ENCODE data around the gene FAM83E. TPM values are rescaled to one million over a fixed set of nuclear protein-coding genes. Genes with fewer than 3 reads are reported as not detected.

The FAM83E gene
- polyA plus RNA-seq, 3 donors, result not detected

DNA sequence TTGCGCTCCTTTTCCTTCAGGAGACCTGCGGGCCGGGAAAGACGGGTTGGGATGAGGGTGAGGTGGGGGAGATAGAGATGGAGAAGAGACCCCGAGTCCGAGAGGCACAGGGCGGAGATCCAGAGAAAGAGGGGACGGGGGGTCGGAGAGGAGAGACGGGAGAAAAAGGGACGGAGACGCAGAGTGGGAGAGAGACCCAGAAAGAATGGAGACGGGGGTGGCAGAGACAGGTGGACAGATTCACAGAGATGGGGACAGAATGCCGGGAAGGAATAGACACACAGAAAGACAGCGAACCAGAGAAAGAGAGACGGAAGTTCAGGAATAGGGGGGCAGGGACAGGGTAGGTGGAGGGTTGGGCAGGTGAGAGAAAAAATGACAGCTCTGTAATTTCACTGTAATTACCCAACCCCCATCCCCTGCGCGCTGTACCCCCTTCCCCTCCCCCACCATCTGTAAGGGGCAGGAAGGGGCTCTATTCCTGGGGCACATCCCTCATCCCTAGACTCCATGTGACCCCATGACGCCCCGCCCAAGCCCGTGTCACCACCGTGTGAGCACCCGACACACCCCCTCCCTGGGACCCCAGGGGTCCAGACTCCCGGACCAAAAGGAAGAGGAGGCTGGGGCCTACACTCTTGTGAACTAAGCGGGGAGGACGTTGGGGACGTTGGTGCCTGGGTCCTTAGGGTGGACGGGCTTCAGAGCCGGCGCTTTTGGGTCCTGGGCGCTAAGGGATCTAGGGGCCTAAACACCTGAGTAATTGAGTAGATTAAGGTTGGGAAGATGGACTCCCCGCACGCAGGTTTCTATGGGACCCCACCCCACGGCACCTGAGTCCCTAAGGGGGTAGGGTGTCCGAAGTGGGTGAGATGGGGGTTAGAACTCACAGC lies 21.3 kb upstream of the FAM83E start:
- Histone ChIP-seq H3K4me3 (replicated peaks in 1 of 3; ENCODE audit: low read depth in 2 of 3, low read length in 3 of 3) (peak overlapping the region; percentile 70 to 86 (median 84)), H3K9ac (ENCODE audit: insufficient read depth, low read length, poor library complexity, severe bottlenecking) (peak overlapping the region; percentile 84), H2AFZ (ENCODE audit: insufficient read depth, low read depth, low read length, poor library complexity, severe bottlenecking) (peak overlapping the region; percentile 60), H3K4me2 (replicated peaks; ENCODE audit: extremely low read depth, low read length, poor library complexity, severe bottlenecking) (peak overlapping the region; percentile 93), H3K79me2 (ENCODE audit: insufficient read depth, low read length) (peaks cover 44% of the 10 kb centered on the region), H4K20me1 (ENCODE audit: insufficient read depth, low read length) (peaks cover 14% of the 10 kb centered on the region), H3K9me3 (replicated peaks in 1 of 2; ENCODE audit: control insufficient read depth in 1 of 2, insufficient read depth in 1 of 2, low read length in 2 of 2) (no peaks in the 10 kb centered on the region), H3K4me1 (ENCODE audit: control insufficient read depth in 1 of 2, insufficient read depth in 2 of 2, low read length in 2 of 2) (peaks cover 57 to 86% of the 10 kb centered on the region in 2 donors), H3K27me3 (ENCODE audit: control insufficient read depth in 2 of 2, insufficient read depth in 2 of 2, low read length in 2 of 2) (no peaks in the 10 kb centered on the region), H3K36me3 (replicated peaks in 1 of 2; ENCODE audit: control insufficient read depth in 1 of 2, insufficient read depth in 2 of 2, low read length in 2 of 2) (peaks cover 15 to 20% of the 10 kb centered on the region in 2 donors), H3K27ac (ENCODE audit: low read depth in 1 of 2, low read length in 2 of 2) (peak overlapping the region; percentile 95 to 96)
- Mint-ChIP-seq H3K4me1 (peaks cover 58% of the 10 kb centered on the region), H3K27ac (peak overlapping the region; percentile 87 to 99 (median 96)), H3K36me3 (peaks cover 17 to 25% of the 10 kb centered on the region in 2 donors), H3K9me3 (peaks cover 0 to 3% (median 1%) of the 10 kb centered on the region in 7 donors), H3K27me3 (ENCODE audit: low read depth in 3 of 3) (peaks cover 2 to 9% (median 7%) of the 10 kb centered on the region in 3 donors), H3K4me3 (peak overlapping the region; percentile 98 to 99)
- under 1% methylated on average over 28 of the region's 35 CpGs for WGBS (ENCODE audit: insufficient coverage)
- TF ChIP-seq, protein P1, sequence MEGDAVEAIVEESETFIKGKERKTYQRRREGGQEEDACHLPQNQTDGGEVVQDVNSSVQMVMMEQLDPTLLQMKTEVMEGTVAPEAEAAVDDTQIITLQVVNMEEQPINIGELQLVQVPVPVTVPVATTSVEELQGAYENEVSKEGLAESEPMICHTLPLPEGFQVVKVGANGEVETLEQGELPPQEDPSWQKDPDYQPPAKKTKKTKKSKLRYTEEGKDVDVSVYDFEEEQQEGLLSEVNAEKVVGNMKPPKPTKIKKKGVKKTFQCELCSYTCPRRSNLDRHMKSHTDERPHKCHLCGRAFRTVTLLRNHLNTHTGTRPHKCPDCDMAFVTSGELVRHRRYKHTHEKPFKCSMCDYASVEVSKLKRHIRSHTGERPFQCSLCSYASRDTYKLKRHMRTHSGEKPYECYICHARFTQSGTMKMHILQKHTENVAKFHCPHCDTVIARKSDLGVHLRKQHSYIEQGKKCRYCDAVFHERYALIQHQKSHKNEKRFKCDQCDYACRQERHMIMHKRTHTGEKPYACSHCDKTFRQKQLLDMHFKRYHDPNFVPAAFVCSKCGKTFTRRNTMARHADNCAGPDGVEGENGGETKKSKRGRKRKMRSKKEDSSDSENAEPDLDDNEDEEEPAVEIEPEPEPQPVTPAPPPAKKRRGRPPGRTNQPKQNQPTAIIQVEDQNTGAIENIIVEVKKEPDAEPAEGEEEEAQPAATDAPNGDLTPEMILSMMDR (IDR thresholded peaks at IDR 0.05), result no peak
- intact Hi-C loops (cut with micrococcal nuclease), result loop anchor here (2.0 to 10.0 kb wide), 4 partner anchors 17 to 331 kb away; partner anchors contain the start of genes FTL (in 2 of the 2), RPL18 (in 2 of the 2), SPHK2 (in 2 of the 2) and EMP3 (in 1 of the 2)
- DNase-seq, result peak in 1 of 3 donors; percentile 34

DNA sequence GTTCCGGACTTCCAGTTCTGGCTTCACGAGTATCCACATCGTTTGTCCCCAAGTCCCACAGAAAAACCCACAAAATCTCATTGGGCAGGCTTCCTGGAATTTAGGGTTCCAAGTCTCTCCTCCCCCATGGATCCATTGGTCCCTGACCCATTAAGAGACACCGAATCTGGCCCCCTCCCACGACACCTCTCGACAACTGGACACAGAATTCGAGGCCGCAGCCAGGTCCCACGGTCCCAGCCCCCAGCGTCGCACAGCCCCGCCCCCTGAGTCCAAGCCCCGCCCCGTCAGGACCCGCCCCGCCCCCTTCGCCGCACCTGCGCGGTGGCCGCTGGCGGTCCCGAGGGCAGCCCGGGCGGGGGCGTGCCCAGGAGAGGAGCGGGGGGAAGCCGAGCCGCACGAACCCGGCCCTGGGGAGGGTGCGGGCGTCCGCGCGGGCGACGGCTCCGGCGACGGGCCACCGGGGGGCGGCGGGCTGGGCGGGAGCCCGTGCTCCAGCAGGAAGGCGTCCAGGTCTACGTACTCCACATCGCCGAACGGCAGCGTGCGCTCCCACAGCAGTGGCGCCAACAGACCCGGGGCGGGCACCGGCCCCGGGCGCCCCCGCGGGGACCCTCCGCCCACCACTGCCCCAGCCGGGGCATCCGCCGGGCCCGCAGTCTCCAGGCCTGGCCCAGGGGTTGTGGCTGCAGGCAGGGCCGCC lies 20.5 kb upstream of the FAM83E start:
- H3K9ac ChIP-seq (ENCODE audit: insufficient read depth, low read length, poor library complexity, severe bottlenecking), result peak overlapping the region; percentile 84
- peak overlapping the region; percentile 98 to 99 for H3K4me3 Mint-ChIP-seq
- H3K27me3 Mint-ChIP-seq (ENCODE audit: low read depth in 3 of 3), result peaks cover 2 to 9% (median 4%) of the 10 kb centered on the region in 3 donors
- H3K4me1 Mint-ChIP-seq, result peaks cover 65% of the 10 kb centered on the region
- peak overlapping the region; percentile 95 to 96 for H3K27ac ChIP-seq (ENCODE audit: low read depth in 1 of 2, low read length in 2 of 2)
- TF ChIP-seq, protein P1 (IDR thresholded peaks at IDR 0.05), result no peak
- H3K4me3 ChIP-seq (replicated peaks in 1 of 3; ENCODE audit: low read depth in 2 of 3, low read length in 3 of 3), result peak overlapping the region; percentile 70 to 86 (median 84)
- H3K9me3 Mint-ChIP-seq, result peaks cover 0 to 3% (median 1%) of the 10 kb centered on the region in 7 donors
- no peaks in the 10 kb centered on the region for H3K9me3 ChIP-seq (replicated peaks in 1 of 2; ENCODE audit: control insufficient read depth in 1 of 2, insufficient read depth in 1 of 2, low read length in 2 of 2)
- peaks cover 65 to 94% of the 10 kb centered on the region in 2 donors for H3K4me1 ChIP-seq (ENCODE audit: control insufficient read depth in 1 of 2, insufficient read depth in 2 of 2, low read length in 2 of 2)
- peak overlapping the region; percentile 93 for H3K4me2 ChIP-seq (replicated peaks; ENCODE audit: extremely low read depth, low read length, poor library complexity, severe bottlenecking)
- H3K27ac Mint-ChIP-seq, result peak overlapping the region; percentile 91 to 99 (median 96)
- H3K79me2 ChIP-seq (ENCODE audit: insufficient read depth, low read length), result peaks cover 44% of the 10 kb centered on the region
- WGBS (ENCODE audit: insufficient coverage), result under 1% methylated on average over 63 of the region's 67 CpGs
- DNase-seq, result peak in 2 of 3 donors; percentile 40 to 60
- H3K27me3 ChIP-seq (ENCODE audit: control insufficient read depth in 2 of 2, insufficient read depth in 2 of 2, low read length in 2 of 2), result no peaks in the 10 kb centered on the region
- peak overlapping the region; percentile 60 for H2AFZ ChIP-seq (ENCODE audit: insufficient read depth, low read depth, low read length, poor library complexity, severe bottlenecking)
- peaks cover 21% of the 10 kb centered on the region for H4K20me1 ChIP-seq (ENCODE audit: insufficient read depth, low read length)
- peaks cover 16 to 26% of the 10 kb centered on the region in 2 donors for H3K36me3 Mint-ChIP-seq
- peaks cover 15 to 23% of the 10 kb centered on the region in 2 donors for H3K36me3 ChIP-seq (replicated peaks in 1 of 2; ENCODE audit: control insufficient read depth in 1 of 2, insufficient read depth in 2 of 2, low read length in 2 of 2)
- intact Hi-C loops (cut with micrococcal nuclease), result loop anchor here (2.0 to 10.0 kb wide), 4 partner anchors 17 to 332 kb away; partner anchors contain the start of genes FTL (in 2 of the 2), RPL18 (in 2 of the 2), SPHK2 (in 2 of the 2) and EMP3 (in 1 of the 2)
